Keratinocyte (primary cell): Measurements from ENCODE around the gene HOXC12. TPM values are rescaled to one million over a fixed set of nuclear protein-coding genes. Genes with fewer than 3 reads are reported as not detected.

Experiments
- DNase-seq: peaks from one replicate; pipeline ENCODE4 v3.0.0-alpha.2; 2011; ENCODE audit warnings: low read depth, missing footprints, low spot score
- FAIRE-seq: peaks from 2 replicates; lab custom pipeline; 2011; peaks lifted over from hg19 to GRCh38; lab: Jason Lieb, UNC
- H2AFZ ChIP-seq: 2 replicates; pipeline ENCODE4 v1.6.0; 2012; ENCODE audit warnings: low read length, control low read depth, inconsistent platforms; ENCODE audit not compliant: control insufficient read depth
- H3K27ac ChIP-seq: 2 replicates; pipeline ENCODE4 v1.5.1; 2011; ENCODE audit warnings: low read length; ENCODE audit not compliant: control insufficient read depth, insufficient read depth
- H3K27me3 ChIP-seq: 3 replicates; pipeline ENCODE4 v1.6.0; 2011; ENCODE audit warnings: low read length; ENCODE audit not compliant: control insufficient read depth, insufficient read depth; ENCODE audit errors: extremely low read depth
- H3K36me3 ChIP-seq, 2 experiments: 2 replicates in 1 of 2; 3 replicates in 1 of 2; pipeline ENCODE4 v1.5.1; 2011; ENCODE audit warnings: low read length in 2 of 2, mild to moderate bottlenecking in 1 of 2; ENCODE audit not compliant: control insufficient read depth in 2 of 2, insufficient read depth in 2 of 2; ENCODE audit errors: extremely low read depth in 1 of 2
- H3K4me1 ChIP-seq: 3 replicates; pipeline ENCODE4 v1.5.1; 2011; ENCODE audit warnings: low read length; ENCODE audit not compliant: control insufficient read depth, insufficient read depth; ENCODE audit errors: extremely low read depth
- H3K4me2 ChIP-seq: 3 replicates; pipeline ENCODE4 v1.6.0; 2011; ENCODE audit warnings: low read depth, low read length; ENCODE audit not compliant: control insufficient read depth, insufficient read depth; ENCODE audit errors: extremely low read depth
- H3K4me3 ChIP-seq, 3 experiments: fragments of 200-600 bp in 1 of 3; sonication (generic) in 1 of 3; 2 replicates in 2 of 3; 3 replicates in 1 of 3; pipeline ENCODE4 v1.5.1; 2011 to 2016; ENCODE audit warnings: low read length in 3 of 3, mild to moderate bottlenecking in 3 of 3, control low read depth in 2 of 3, inconsistent platforms in 1 of 3, low read depth in 1 of 3, mixed read lengths in 1 of 3, mixed run types in 1 of 3, moderate library complexity in 1 of 3; ENCODE audit not compliant: control insufficient read depth in 2 of 3, insufficient read depth in 2 of 3; ENCODE audit errors: extremely low read depth in 1 of 3
- H3K79me2 ChIP-seq: 2 replicates; pipeline ENCODE4 v1.6.0; 2012; ENCODE audit warnings: low read length; ENCODE audit not compliant: control insufficient read depth, insufficient read depth
- H3K9ac ChIP-seq: 3 replicates; pipeline ENCODE4 v1.6.0; 2011; ENCODE audit warnings: low read length; ENCODE audit not compliant: control insufficient read depth, insufficient read depth; ENCODE audit errors: extremely low read depth
- H3K9me1 ChIP-seq: 3 replicates; pipeline ENCODE4 v1.6.0; 2011; ENCODE audit warnings: low read length; ENCODE audit not compliant: control insufficient read depth, insufficient read depth; ENCODE audit errors: extremely low read depth
- H3K9me3 ChIP-seq: 2 replicates; pipeline ENCODE4 v1.5.1; 2012; ENCODE audit warnings: low read depth, low read length; ENCODE audit not compliant: control insufficient read depth
- H4K20me1 ChIP-seq: 3 replicates; pipeline ENCODE4 v1.6.0; 2011; ENCODE audit warnings: low read length; ENCODE audit not compliant: control insufficient read depth, insufficient read depth; ENCODE audit errors: extremely low read depth
- CTCF ChIP-seq, 3 experiments: IDR thresholded peaks in 1 of 3; conservative IDR thresholded peaks in 1 of 3; optimal IDR thresholded peaks in 1 of 3; 2 replicates in 2 of 3; 3 replicates in 1 of 3; pipeline versions ENCODE3 to v1.5.1; 2011; ENCODE audit warnings: low read length in 3 of 3, mild to moderate bottlenecking in 3 of 3, moderate library complexity in 2 of 3, control low read depth in 1 of 3, inconsistent platforms in 1 of 3; ENCODE audit not compliant: insufficient read depth in 2 of 3; ENCODE audit errors: extremely low read depth in 1 of 3
- EZH2 ChIP-seq: IDR thresholded peaks from one replicate; pipeline ENCODE4 v1.6.1; 2012; ENCODE audit warnings: inconsistent platforms, mild to moderate bottlenecking, low read length, moderate library complexity
- dilution Hi-C: fragments of 300-500 bp; cut with MboI; formaldehyde crosslinking; loops from one replicate; pipeline ENCODE4 v1.7.0; 2020; ENCODE audit warnings: low sequenced_read_pairs; ENCODE audit not compliant: extremely low pct_ligation_motif_present
- polyA plus RNA-seq, 5 experiments: library from polyadenylated mRNA; depleted of rRNA in 3 of 5; stranded (reverse) in 3 of 5; stranded (forward) in 1 of 5; unstranded in 1 of 5; fragments of >200 nt; gene quantifications; 1 replicate in 1 of 5; 2 replicates in 3 of 5; 3 replicates in 1 of 5; pipeline versions ENCODE4 v1.2.1 to v1.2.3, GENCODE V29; 2011 to 2012; ENCODE audit warnings: missing spikeins in 2 of 5, low read depth in 1 of 5, low replicate concordance in 1 of 5

HOXC12 gene
- polyA plus RNA-seq, 1 donor (not counting 4 experiments of a cell fraction or from before 2014, with no cell fraction given), result 0.47 TPM

- peaks cover 22% of the 10 kb centered on the region for H3K79me2 ChIP-seq
- H3K4me3 ChIP-seq, result peak overlapping the region; percentile 54 to 89 (median 68)
- dilution Hi-C loops, result no loop called here
- no peaks in the 10 kb centered on the region for H3K9me1 ChIP-seq
- H3K27ac ChIP-seq, result peak overlapping the region; percentile 74
- H2AFZ ChIP-seq, result peak overlapping the region; percentile 78
- peak in 1 of 3 experiments; percentile 9 for TF ChIP-seq CTCF (optimal IDR thresholded peaks at IDR 0.05 in 1 of 3, IDR thresholded peaks at IDR 0.05 in 1 of 3, conservative IDR thresholded peaks at IDR 0.05 in 1 of 3; ENCODE audit: extremely low read depth in 1 of 3, insufficient read depth in 2 of 3, low read length in 3 of 3)
- TF ChIP-seq EZH2, result no peak
- FAIRE-seq, result no peak
- H4K20me1 ChIP-seq, result no peaks in the 10 kb centered on the region
- no peak for DNase-seq
- H3K9ac ChIP-seq, result peak overlapping the region; percentile 89
- H3K4me1 ChIP-seq, result peaks cover 28% of the 10 kb centered on the region
- H3K27me3 ChIP-seq, result no peaks in the 10 kb centered on the region
- no peaks in the 10 kb centered on the region for H3K36me3 ChIP-seq
- H3K9me3 ChIP-seq, result no peaks in the 10 kb centered on the region
- peak overlapping the region; percentile 81 for H3K4me2 ChIP-seq
Measured at GRCh38 chr12:53973236-53974042, 18.7 kb downstream of the HOXC12 start.

DNA sequence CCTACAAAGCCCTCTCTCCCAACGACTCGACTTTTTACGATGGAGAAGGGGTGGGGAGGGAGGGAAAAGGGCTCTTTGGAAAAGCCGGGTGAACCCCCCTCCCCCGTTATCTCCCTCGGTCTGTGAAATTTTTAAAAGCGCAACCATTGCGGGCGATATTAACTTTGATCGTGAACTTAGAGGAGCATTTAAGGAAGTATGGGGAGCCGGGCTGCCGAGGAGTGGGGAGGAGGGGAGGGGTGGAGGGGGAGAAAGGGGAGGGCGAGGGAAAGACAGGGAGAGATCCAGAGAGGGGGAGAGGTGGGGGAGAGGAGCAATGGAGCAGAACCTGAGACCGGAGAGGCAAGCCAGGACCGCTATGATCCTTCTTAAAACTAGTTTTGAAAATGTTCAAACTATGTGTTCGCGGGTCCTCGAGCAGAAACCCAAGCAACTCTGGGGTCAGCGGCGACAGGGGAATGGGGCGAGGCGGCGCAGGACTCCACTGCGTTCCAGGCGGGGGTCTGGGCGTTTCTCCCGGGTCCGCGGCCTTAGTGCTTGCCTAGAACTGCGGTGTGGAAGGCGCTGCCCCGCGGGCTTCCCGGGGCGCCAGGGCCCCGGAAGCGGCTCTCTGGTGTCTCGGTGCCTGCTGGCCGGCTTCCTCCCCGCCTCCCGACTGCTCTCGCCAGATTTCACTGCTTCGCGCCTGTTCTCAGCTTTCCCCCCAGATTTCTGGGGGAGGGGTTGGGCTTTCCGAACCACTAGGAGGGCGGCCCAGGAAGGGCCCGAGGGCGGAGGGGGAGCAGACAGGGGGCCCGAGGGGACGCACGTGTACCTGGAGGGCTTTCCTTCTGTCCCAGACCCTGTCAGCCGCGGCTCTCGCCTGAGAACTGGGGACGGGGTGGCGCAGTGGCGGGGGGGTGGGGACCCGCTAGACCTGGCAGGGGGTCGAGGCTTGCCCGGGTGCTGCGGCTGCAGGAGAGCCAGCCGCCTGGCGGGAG is 19.7 kb downstream of the HOXC12 start, which contains the start of gene HOTAIR:
Gene HOTAIR (minus strand): TSS at position 871 of the 980 bp plus-strand sequence.
- Histone ChIP-seq H4K20me1 (no peaks in the 10 kb centered on the region), H3K4me3 (peak within 1 kb of the TSS; percentile 54 to 89 (median 68)), H3K27me3 (no peaks in the 10 kb centered on the region), H3K9ac (peak within 1 kb of the TSS; percentile 89), H3K4me2 (peak within 1 kb of the TSS; percentile 81), H3K27ac (peak within 1 kb of the TSS; percentile 74), H3K4me1 (peaks cover 37% of the 10 kb centered on the region), H3K9me3 (no peaks in the 10 kb centered on the region), H3K36me3 (no peaks in the 10 kb centered on the region), H3K79me2 (peaks cover 22% of the 10 kb centered on the region), H2AFZ (peak within 1 kb of the TSS; percentile 78), H3K9me1 (no peaks in the 10 kb centered on the region)
- TF ChIP-seq EZH2 (no peak), CTCF (optimal IDR thresholded peaks at IDR 0.05 in 1 of 3, IDR thresholded peaks at IDR 0.05 in 1 of 3, conservative IDR thresholded peaks at IDR 0.05 in 1 of 3; ENCODE audit: extremely low read depth in 1 of 3, insufficient read depth in 2 of 3, low read length in 3 of 3) (no peak)
- dilution Hi-C loops, result no loop called here
- no peak for DNase-seq
- no peak for FAIRE-seq
